NT2/D1 (cell line): Measurements from ENCODE around the gene MAPK10.

ENCODE experiments used
- DNase-seq: peaks from one replicate; pipeline ENCODE4 v3.0.0-alpha.2; 2011; ENCODE audit warnings: low read depth, low spot score
- H3K27me3 ChIP-seq: 2 replicates; pipeline ENCODE4 v1.6.0; 2011; ENCODE audit warnings: mild to moderate bottlenecking; ENCODE audit not compliant: insufficient read length, insufficient read depth
- H3K36me3 ChIP-seq: 2 replicates; pipeline ENCODE4 v1.6.1; 2011; ENCODE audit warnings: mild to moderate bottlenecking, low read length, mixed read lengths; ENCODE audit not compliant: insufficient read depth, insufficient read length
- H3K4me1 ChIP-seq: 2 replicates; pipeline ENCODE4 v1.5.1; 2011; ENCODE audit not compliant: insufficient read depth, insufficient read length
- H3K4me3 ChIP-seq: 2 replicates; pipeline ENCODE4 v1.5.1; 2011; ENCODE audit warnings: low read depth; ENCODE audit not compliant: insufficient read length
- H3K9ac ChIP-seq: 2 replicates; pipeline ENCODE4 v1.6.0; 2011; ENCODE audit warnings: low read depth; ENCODE audit not compliant: insufficient read length
- H3K9me3 ChIP-seq: 2 replicates; pipeline ENCODE4 v1.5.1; 2011; ENCODE audit warnings: mild to moderate bottlenecking, low read length; ENCODE audit not compliant: insufficient read depth
- SUZ12 ChIP-seq: IDR thresholded peaks from 2 replicates; pipeline ENCODE4 v1.6.1; 2011; ENCODE audit not compliant: insufficient read length, insufficient read depth; ENCODE audit errors: extremely low read depth
- YY1 ChIP-seq: IDR thresholded peaks from 2 replicates; pipeline ENCODE4 v1.6.1; 2011; ENCODE audit not compliant: insufficient read length, insufficient read depth
- ZNF274 ChIP-seq: IDR thresholded peaks from 2 replicates; pipeline ENCODE4 v1.6.1; 2011; ENCODE audit warnings: mild to moderate bottlenecking, low read depth, low read length

Gene MAPK10

DNA sequence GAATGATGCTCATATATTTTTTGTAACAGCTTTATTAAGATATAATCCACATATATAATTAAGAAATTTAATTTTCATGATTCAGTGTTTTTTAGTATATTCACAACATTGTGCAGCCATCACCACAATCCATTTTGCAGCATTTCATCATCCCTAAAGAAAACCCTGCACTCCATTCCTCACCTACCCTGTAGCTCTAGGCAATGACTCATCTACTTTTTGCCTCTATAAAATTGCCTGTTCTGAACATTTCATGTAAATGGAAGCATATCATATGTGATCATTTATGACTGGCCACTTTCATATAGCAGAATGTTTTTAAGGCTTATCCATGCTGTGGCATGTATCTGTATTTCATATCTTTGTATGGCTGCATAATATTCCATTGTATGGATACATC, 339.9 kb downstream of the MAPK10 start:
- H3K9me3 ChIP-seq, result no peaks in the 10 kb centered on the region
- TF ChIP-seq ZNF274 (no peak), YY1 (no peak), SUZ12 (no peak)
- no peak for DNase-seq
- H3K4me1 ChIP-seq, result no peaks in the 10 kb centered on the region
- no peak overlapping the region for H3K4me3 ChIP-seq
- H3K36me3 ChIP-seq, result no peaks in the 10 kb centered on the region
- no peaks in the 10 kb centered on the region for H3K27me3 ChIP-seq
- H3K9ac ChIP-seq, result no peak overlapping the region

DNA sequence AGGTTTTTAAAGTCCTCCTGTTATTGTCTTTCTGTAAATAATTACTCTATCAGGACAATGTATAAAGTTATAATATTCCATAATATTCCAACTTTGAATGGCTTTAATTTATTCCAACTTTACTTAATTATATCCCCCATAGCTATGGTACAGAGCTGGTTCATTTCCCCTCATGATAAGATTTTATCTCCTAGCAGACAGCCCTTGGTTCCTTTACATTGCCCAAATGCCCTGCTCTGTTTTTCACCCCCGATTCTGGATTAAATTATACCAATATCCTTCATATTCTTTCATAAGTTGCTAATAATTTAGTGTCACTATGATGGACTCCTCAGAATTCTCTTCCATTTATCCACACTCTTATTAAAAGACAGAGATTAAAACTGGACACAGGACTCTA, 340.5 kb downstream of the MAPK10 start:
- no peaks in the 10 kb centered on the region for H3K36me3 ChIP-seq
- H3K4me1 ChIP-seq, result no peaks in the 10 kb centered on the region
- TF ChIP-seq YY1, result no peak
- no peak for TF ChIP-seq ZNF274
- TF ChIP-seq SUZ12, result no peak
- no peaks in the 10 kb centered on the region for H3K9me3 ChIP-seq
- DNase-seq, result no peak
- H3K4me3 ChIP-seq, result no peak overlapping the region
- H3K9ac ChIP-seq, result no peak overlapping the region
- no peaks in the 10 kb centered on the region for H3K27me3 ChIP-seq

DNA sequence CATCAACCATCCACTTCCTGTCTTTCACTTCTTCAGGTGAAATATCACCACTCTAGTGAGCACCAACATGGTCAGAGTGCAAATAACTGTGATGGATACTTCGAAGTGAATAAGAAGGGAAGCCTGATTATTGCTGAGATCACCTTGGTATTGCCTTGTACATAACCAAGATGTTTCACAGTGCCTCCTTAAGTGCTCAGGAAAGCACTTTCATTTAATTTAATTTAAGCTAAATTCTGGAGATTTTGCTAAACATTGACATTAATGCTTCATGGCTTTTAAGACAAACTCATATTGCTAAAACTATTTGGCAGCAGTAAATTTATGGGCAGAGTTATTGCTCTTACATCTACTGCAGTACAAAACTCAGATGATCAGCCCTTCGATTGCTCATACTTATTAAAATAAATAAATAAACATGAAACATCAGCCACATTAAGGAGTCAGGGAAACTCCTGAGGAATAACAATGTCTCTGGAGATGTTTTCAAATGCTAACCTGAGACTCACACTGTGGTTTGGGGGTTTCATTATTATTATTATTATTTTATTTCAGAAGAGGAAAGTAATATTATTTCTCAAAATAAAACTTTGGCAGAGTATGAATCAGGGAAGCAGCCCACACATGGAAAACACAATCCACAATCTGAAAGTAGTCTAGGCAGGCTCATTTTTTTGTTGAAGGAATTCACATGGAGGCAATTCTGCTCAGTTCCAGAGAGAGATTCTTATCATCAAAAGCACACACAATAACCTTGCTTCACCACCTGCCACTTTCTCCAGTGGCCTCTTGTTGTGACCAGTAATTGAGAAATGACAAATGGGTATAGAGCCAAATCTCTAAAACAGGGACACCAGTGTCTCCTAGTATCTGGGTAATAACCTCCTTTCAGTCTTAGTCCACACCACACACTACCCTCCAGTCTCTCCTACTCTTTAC, 344.2 kb downstream of the MAPK10 start:
- Histone ChIP-seq H3K36me3 (no peaks in the 10 kb centered on the region), H3K27me3 (no peaks in the 10 kb centered on the region), H3K4me3 (no peak overlapping the region), H3K9me3 (no peaks in the 10 kb centered on the region), H3K4me1 (no peaks in the 10 kb centered on the region), H3K9ac (no peak overlapping the region)
- TF ChIP-seq YY1 (no peak), SUZ12 (no peak), ZNF274 (no peak)
- DNase-seq, result no peak

DNA sequence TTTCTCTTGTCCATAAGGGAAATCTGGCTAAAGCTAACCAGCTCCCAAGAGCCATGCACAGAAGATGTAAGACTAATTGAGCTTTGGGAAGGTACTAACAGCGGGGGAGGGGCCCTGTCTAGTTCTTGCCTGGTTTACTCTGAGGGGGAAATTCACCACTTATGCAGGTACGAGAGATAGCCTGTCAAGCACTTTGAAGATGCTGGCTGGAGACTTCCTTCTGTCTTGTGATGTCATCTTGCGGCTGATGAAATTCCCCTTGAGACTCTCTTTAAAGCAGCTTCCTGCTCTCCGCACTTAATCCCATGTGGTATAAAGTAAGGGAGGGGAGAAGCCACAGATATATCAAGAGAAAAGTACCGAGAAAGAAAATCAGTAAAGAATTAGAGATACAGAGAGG, 345.3 kb downstream of the MAPK10 start:
- no peak overlapping the region for H3K9ac ChIP-seq
- no peak for TF ChIP-seq SUZ12
- no peak for TF ChIP-seq YY1
- no peaks in the 10 kb centered on the region for H3K4me1 ChIP-seq
- H3K9me3 ChIP-seq, result no peaks in the 10 kb centered on the region
- no peak for DNase-seq
- H3K36me3 ChIP-seq, result no peaks in the 10 kb centered on the region
- H3K27me3 ChIP-seq, result no peaks in the 10 kb centered on the region
- H3K4me3 ChIP-seq, result no peak overlapping the region

DNA sequence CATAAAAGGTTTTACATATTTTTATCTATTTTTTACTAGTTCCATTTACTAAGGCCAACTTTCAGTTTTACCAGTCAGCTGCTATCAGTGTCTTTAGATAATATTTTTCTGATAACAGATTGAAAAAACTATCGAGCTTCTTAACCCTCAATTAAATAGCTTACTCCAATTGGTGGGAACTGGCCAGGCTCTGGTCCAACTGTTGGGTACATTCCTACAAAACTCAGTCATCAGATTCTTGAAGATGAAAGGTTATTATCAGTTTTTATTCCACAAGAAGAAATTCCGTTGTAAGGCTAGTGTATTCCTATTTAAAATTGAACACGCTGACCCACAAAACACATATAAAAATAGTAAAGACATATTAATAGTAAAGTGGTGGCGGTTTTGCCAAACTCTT, 346.2 kb downstream of the MAPK10 start:
- H3K9me3 ChIP-seq, result no peaks in the 10 kb centered on the region
- no peaks in the 10 kb centered on the region for H3K4me1 ChIP-seq
- no peak for DNase-seq
- no peak overlapping the region for H3K4me3 ChIP-seq
- no peak overlapping the region for H3K9ac ChIP-seq
- no peaks in the 10 kb centered on the region for H3K36me3 ChIP-seq
- no peaks in the 10 kb centered on the region for H3K27me3 ChIP-seq
- TF ChIP-seq ZNF274 (no peak), YY1 (no peak), SUZ12 (no peak)

DNA sequence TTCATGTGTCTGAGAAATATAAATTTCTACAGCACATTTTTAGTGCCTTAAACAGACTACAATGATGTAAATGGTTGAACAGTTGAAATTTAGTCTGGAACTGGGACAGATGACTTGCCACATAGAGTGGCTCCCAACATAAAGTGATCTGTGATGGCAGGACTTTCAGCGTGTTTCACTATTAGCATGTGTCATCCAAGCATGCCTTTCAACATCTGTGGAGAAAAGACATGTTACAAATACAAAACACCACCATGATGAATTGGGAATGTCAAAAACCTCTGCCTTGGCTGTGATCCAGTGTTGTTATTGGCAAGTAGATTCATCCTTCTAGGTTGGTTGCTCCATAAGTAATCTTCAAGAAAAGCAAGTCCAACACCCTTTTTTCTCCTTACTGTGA, 348.7 kb downstream of the MAPK10 start:
- no peak for DNase-seq
- Histone ChIP-seq H3K9ac (no peak overlapping the region), H3K27me3 (no peaks in the 10 kb centered on the region), H3K9me3 (no peaks in the 10 kb centered on the region), H3K4me3 (no peak overlapping the region), H3K36me3 (no peaks in the 10 kb centered on the region), H3K4me1 (no peaks in the 10 kb centered on the region)
- TF ChIP-seq SUZ12 (no peak), ZNF274 (no peak)

DNA sequence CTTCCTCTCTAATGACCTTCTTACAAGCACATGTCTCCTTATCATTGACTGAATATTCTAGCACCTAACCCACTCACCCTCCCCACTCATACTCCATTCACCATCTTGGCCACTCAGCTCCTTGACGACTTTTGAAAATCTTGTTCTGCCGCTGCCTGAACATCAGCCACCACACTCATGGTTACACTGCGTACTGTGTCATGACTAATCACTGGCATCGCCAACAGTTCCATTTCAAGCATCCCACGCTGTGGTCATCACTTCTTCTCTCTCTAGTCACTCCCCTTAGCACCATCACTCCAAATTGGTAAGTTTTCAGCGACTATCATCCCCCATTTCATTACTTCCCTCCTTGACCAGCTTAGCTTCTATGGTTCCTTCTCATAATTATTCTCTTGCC, 352.8 kb downstream of the MAPK10 start:
- DNase-seq, result no peak
- TF ChIP-seq SUZ12, result no peak
- no peak for TF ChIP-seq ZNF274
- no peak for TF ChIP-seq YY1

More for the DNA sequence above, 352.8 kb downstream of the MAPK10 start:
- Histone ChIP-seq H3K36me3 (no peaks in the 10 kb centered on the region), H3K4me1 (no peaks in the 10 kb centered on the region), H3K27me3 (no peaks in the 10 kb centered on the region), H3K9me3 (no peaks in the 10 kb centered on the region), H3K4me3 (no peak overlapping the region), H3K9ac (no peak overlapping the region)
